ENCODE data around the gene PRKAG2. TPM values are rescaled to one million over a fixed set of nuclear protein-coding genes. Genes with fewer than 3 reads are reported as not detected.

The PRKAG2 gene
- 37.4 to 47.0 TPM (median 41.3 TPM) in 5 replicates for total RNA-seq (2022; extraction: Qiagen RNA extraction; ENCODE audit: low read depth)

GRCh38 chr7:151876899-151877777, at the start of gene PRKAG2:
TSS of gene PRKAG2 (minus strand) at chr7:151877115. CDS start at chr7:151876620, 495 bp downstream.

GRCh38 chr7:151519765-151520418, 357.0 kb downstream of the PRKAG2 start, which contains the start of gene RHEB:
TSS of gene RHEB (minus strand) at chr7:151519895. CDS start at chr7:151519511, 384 bp downstream.

Other genes with a start within 250 kb of the PRKAG2 start
- not detected in 5 replicates for gene GALNTL5, start 79.3 kb upstream of the PRKAG2 start, total RNA-seq (2022; extraction: Qiagen RNA extraction; ENCODE audit: low read depth)
- 16.2 to 24.7 TPM (median 21.4 TPM) in 5 replicates for gene GALNT11, start 148.6 kb upstream of the PRKAG2 start, total RNA-seq (2022; extraction: Qiagen RNA extraction; ENCODE audit: low read depth)